ENCODE measurements around the gene KRT83.
"Not testable (repeated sequence)": the region's sequence is repeated elsewhere in the genome, so short reads cannot be mapped to it uniquely, and the experiment has no call there.

Gene KRT83

GRCh38 chr12:52347016-52347415, 25.8 kb upstream of the KRT83 start:
- H3K36me3 ChIP-seq (ENCODE audit: control insufficient read depth, insufficient read depth, low read length): no peaks in the 10 kb centered on the region
- H3K9me3 ChIP-seq (ENCODE audit: control insufficient read depth, low read length): no peaks in the 10 kb centered on the region
- H2AFZ ChIP-seq: no peak overlapping the region
- peaks cover 6% of the 10 kb centered on the region for H3K4me1 ChIP-seq
- no peak overlapping the region for H3K27ac ChIP-seq
- TF ChIP-seq CTCF (IDR thresholded peaks at IDR 0.05): no peak
- H3K27me3 ChIP-seq (ENCODE audit: control insufficient read depth, insufficient read depth, low read length): no peaks in the 10 kb centered on the region
- H3K4me2 ChIP-seq (ENCODE audit: low read length): no peak overlapping the region
- H3K9ac ChIP-seq: no peak overlapping the region
- H3K79me2 ChIP-seq: no peaks in the 10 kb centered on the region
- no peak overlapping the region for H3K4me3 ChIP-seq (ENCODE audit: low read depth, low read length)

GRCh38 chr12:52346593-52346992, 25.4 kb upstream of the KRT83 start:
- no peaks in the 10 kb centered on the region for H3K27me3 ChIP-seq (ENCODE audit: control insufficient read depth, insufficient read depth, low read length)
- peaks cover 6% of the 10 kb centered on the region for H3K4me1 ChIP-seq
- H3K36me3 ChIP-seq (ENCODE audit: control insufficient read depth, insufficient read depth, low read length): no peaks in the 10 kb centered on the region
- H3K9me3 ChIP-seq (ENCODE audit: control insufficient read depth, low read length): no peaks in the 10 kb centered on the region
- H3K27ac ChIP-seq: no peak overlapping the region
- no peaks in the 10 kb centered on the region for H3K79me2 ChIP-seq
- H3K4me3 ChIP-seq (ENCODE audit: low read depth, low read length): no peak overlapping the region
- TF ChIP-seq CTCF (IDR thresholded peaks at IDR 0.05): no peak
- no peak overlapping the region for H3K9ac ChIP-seq
- H3K4me2 ChIP-seq (ENCODE audit: low read length): no peak overlapping the region
- H2AFZ ChIP-seq: no peak overlapping the region

GRCh38 chr12:52345041-52345440, 23.8 kb upstream of the KRT83 start:
- H2AFZ ChIP-seq; H3K4me1 ChIP-seq; H3K79me2 ChIP-seq; H3K4me2 ChIP-seq (ENCODE audit: low read length); H3K27me3 ChIP-seq (ENCODE audit: control insufficient read depth, insufficient read depth, low read length); H3K27ac ChIP-seq; H3K9ac ChIP-seq; H3K9me3 ChIP-seq (ENCODE audit: control insufficient read depth, low read length); H3K4me3 ChIP-seq (ENCODE audit: low read depth, low read length); H3K36me3 ChIP-seq (ENCODE audit: control insufficient read depth, insufficient read depth, low read length): not testable (repeated sequence)

- Histone ChIP-seq H2AFZ (no peak overlapping the region), H3K27ac (no peak overlapping the region), H3K9ac (no peak overlapping the region), H3K4me1 (peaks cover 6% of the 10 kb centered on the region), H3K9me3 (ENCODE audit: control insufficient read depth, low read length) (no peaks in the 10 kb centered on the region), H3K79me2 (no peaks in the 10 kb centered on the region), H3K4me3 (ENCODE audit: low read depth, low read length) (no peak overlapping the region), H3K36me3 (ENCODE audit: control insufficient read depth, insufficient read depth, low read length) (no peaks in the 10 kb centered on the region), H3K27me3 (ENCODE audit: control insufficient read depth, insufficient read depth, low read length) (no peaks in the 10 kb centered on the region), H3K4me2 (ENCODE audit: low read length) (no peak overlapping the region)
- TF ChIP-seq CTCF (IDR thresholded peaks at IDR 0.05): no peak
Observed at GRCh38 chr12:52344111-52344510, 22.9 kb upstream of the KRT83 start.

- no peak overlapping the region for H3K4me3 ChIP-seq (ENCODE audit: low read depth, low read length)
- H3K9ac ChIP-seq: no peak overlapping the region
- no peaks in the 10 kb centered on the region for H3K36me3 ChIP-seq (ENCODE audit: control insufficient read depth, insufficient read depth, low read length)
- no peak overlapping the region for H3K4me2 ChIP-seq (ENCODE audit: low read length)
- H2AFZ ChIP-seq: no peak overlapping the region
- no peaks in the 10 kb centered on the region for H3K27me3 ChIP-seq (ENCODE audit: control insufficient read depth, insufficient read depth, low read length)
- no peak overlapping the region for H3K27ac ChIP-seq
- no peaks in the 10 kb centered on the region for H3K9me3 ChIP-seq (ENCODE audit: control insufficient read depth, low read length)
- no peak for TF ChIP-seq CTCF (IDR thresholded peaks at IDR 0.05)
- no peaks in the 10 kb centered on the region for H3K79me2 ChIP-seq
- H3K4me1 ChIP-seq: peaks cover 6% of the 10 kb centered on the region
Observed at GRCh38 chr12:52343550-52343949, 22.4 kb upstream of the KRT83 start.

All from parathyroid adenoma (tissue), 2 donors.